NCI-H82 treated with DMSO at 0.1 percent for 48 hours (cell line): ENCODE data around the gene SSH2.
"Not testable (repeated sequence)": the region's sequence is repeated elsewhere in the genome, so short reads cannot be mapped to it uniquely, and the experiment has no call there.

Source experiments
- DNase-seq: peaks from one replicate; lab custom pipeline; 2025; ENCODE audit not compliant: unreplicated experiment; lab: John Stamatoyannopoulos, UW

The SSH2 gene

DNA sequence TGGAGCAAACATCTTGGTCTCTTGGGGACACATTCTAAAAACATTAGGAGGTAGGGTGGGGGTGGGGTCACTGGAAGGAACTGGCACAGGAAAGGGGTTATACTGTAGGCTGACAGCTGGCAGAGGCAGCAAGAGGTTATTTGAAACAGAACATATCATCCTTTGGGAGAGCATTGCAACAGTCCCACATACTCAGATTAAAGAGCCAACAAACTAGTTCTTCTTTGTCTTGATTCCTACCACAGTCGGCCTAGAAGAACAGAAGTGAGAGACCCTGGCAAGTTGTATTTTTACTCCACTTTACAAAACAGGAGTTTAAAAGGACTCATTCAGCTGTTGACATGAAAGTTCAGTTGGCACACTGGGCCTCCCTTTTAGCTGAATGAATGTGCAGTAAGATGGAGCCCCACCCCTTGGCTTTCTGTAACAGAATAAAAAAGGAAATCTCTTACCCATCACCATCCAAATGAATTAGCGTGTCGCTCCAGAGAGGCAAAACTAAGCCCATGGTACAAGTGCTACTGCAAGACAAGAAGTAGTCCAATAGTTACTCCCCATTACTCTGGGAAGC is 252.7 kb downstream of the SSH2 start:
- no peak for DNase-seq

DNA sequence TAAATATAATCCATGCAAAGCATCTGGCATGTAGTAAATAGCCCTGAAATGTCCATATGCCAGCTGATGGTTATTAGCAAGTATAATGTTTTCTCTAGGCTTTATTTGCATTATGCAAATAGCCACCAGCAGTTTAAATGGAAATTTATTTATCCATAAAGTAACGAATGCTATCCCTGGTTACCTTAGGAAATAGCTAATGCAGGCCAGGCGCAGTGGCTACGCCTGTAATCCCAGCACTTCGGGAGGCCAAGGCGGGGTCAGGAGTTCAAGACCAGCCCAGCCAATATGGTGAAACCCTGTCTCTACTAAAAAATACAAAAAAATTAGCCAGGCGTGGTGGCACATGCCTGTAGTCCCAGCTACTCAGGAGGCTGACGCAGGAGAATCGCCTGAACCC is 254.1 kb downstream of the SSH2 start:
- DNase-seq = not testable (repeated sequence)

DNA sequence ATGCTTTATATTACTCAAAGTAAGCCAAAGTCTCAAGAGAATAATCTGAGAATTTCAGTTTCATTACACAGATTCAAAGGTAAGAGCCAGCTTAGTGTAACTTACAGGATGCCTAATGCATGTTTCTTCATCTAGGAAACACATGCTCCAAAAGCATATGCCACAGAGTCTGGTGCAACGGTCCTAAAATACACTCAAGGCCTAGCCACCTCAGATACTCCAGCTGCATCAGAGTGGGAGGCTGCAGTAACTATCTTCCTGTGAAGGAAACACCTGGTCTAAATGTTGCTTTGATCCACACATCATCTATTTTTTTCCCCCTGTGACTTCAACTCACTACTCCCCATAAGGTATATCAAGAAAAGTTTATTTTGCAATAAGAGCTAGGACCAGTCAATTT is 255.7 kb downstream of the SSH2 start:
- DNase-seq = no peak

DNA sequence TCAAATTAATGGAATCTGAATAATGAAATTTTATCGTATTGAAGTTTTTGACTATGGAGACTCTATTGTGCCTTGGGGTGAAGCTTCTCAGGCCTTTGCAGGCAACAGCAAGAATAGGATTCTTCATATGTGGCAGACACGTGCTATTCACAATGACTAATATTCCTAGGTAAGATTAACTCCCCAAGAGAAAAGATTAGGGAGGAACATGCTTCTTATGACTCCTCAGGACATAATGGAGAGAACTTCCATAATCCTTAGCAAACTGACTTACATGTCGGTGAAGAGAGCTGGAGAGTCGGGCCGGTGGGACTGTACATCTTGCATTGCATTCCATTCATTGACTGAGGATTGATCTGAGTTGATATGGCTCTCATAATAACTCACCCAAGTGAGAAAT is 258.4 kb downstream of the SSH2 start:
- DNase-seq = no peak

DNA sequence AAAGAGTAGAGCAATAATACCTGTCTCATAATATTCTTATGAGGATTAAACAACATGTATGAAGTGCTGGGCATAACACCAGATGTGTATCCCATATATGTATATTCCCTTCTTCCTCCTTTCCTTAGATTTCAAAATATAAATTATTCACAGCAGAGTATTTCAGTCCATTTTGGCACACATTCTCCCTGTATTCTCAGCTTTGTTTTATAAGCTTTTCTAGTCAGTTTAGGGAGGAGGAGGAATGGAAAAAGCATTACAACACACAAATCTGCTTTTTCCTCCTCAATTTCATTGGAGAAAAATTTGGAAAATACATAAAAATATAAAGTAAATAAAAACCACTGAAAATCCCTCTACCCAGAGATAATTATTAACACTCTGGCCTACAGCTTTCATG is 260.8 kb downstream of the SSH2 start:
- DNase-seq = no peak

- no peak for DNase-seq
Measured at GRCh38 chr17:29667969-29668368, 262.1 kb downstream of the SSH2 start.

- no peak for DNase-seq
Measured at GRCh38 chr17:29665481-29665810, 264.6 kb downstream of the SSH2 start.

DNA sequence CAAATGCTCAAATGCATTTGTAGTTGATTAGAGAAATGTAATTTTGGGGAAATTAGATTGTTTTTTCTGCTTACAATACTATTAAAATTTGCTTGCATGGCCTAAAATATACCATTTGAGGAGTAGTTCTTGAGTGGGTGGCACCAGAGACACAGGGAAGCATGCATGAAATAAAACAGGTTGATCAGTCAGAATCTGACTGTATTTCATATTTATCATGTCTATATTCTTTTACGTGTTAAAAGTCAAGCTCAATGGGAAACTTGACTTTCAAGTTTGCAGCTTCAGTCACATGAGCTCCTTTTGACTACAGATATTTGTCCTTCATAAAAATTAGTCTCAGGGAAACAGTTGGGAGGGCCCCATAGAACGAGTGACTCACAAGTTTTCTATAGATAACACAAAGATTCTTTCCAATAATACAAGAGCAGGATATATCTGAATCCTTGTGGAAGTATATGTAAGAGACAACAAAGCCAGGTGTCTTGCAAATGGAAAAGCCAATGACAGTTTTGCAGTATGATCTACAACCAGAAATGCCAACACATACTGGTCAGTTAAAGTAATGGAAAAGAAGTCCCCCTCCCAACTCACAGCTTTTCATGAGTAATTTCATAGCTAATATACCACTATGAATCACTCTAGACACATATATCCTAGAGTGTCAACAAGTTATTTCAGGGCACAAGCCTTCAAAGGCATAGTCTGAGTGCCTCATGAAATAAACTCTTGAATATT is 265.1 kb downstream of the SSH2 start:
- DNase-seq = no peak

- DNase-seq = no peak
Measured at GRCh38 chr17:29663155-29663554, 266.9 kb downstream of the SSH2 start.

DNA sequence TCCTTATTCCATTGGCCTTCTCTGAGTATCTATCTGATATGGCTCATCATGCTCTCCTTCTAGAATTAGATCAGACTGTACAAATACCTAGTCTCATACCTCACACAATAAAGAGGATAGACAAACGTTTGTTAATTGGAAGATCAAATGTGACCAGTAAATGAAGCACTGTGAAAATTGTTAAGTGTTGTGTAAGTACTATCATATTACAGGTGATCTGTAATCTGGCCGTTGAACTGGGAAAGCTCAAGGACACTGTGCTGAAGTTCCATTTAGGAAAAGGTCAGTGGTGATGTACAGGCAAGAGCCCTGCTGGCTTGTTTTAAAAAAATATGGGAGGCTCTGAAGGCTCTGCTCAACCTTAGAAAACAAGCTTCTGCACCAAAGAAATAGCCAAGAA is 268.8 kb downstream of the SSH2 start:
- DNase-seq = no peak

DNA sequence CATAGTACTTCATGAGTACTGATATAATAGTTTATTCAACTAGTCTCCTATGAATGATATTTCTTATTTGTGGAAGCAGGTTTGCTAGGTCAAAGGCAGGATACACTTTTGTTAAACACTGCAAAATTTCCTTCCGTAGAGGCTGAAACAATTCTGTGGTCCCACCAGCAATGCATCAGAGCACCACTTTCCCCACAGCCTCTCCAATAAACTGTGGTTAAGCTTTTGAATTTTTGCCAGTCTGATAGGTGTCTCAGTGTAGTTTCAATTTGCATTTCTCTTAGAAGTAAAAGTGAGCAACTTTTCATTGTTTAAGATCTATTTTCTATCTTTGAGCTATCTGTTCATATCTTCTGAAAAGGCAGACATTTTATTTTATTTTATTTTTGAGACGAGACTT is 270.9 kb downstream of the SSH2 start:
- DNase-seq = no peak

GRCh38 chr17:29655323-29655722 is 274.7 kb downstream of the SSH2 start:
- no peak for DNase-seq

DNA sequence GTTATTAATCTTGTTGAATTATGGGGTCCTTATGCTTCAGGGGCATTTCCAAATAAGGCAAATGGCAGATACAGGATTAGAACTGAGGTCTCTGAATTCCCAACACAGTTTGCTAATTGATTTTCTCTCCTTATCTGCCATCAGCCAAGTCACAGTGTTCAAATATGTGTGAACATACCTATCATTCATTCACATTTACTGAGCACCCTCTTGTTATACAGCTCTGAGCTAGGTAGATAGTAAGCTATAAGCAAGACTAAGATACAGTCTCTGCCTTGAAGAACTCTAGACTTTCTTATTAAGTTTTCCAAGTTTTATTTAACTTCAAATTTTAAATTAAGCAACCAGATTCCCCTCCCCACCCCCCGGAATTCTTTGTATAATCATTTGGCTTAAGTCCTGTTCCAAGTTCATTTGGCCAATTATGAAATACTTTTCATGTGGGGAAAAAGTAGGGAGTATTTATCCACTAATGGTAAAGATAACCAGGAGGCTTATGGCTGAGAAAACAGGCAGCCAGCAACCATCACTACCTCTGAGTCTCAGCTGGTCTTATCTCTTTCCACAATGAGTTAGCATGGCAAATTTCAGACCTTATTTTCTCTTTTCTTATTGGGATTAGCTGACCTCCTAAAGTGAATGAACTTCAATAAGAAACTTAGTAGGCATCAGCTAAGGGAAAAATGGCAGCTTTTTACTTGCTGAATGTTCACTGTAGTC is 275.9 kb downstream of the SSH2 start:
- DNase-seq = no peak

DNA sequence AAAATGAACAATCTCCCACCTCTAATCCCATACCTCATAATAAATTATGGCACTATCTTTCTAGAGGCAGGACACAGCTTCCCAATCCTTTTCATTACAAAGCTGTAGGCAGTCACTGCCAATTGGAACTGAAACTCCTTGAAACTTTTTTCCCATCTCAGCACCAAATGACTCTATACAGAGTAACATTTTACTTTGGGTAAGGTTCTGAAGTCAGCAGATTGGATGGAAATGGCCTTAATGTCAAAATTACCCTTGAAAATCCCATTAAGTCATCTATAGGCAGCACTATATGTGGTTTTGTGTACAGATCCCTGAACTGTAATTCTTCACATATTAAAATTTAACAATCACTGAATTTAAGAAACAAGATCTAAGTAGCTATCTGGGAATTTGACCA is 277.1 kb downstream of the SSH2 start:
- no peak for DNase-seq

DNA sequence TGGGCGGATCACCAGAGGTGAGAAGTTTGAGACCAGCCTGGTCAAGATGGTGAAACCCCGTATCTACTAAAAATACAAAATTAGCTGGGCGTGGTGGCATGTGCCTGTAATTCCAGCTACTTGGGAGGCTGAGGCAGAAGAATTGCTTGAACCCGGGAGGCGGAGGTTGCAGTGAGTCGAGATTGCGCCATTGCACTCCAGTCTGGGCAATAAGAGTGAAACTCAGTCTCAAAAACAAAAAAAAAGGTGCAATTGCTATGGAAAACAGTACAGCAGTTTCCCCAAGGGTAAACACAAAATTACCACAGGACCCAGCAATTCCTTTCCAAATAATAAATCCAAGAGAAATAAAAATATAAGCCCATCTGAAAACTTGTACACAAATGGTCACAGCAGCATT is 278.1 kb downstream of the SSH2 start:
- DNase-seq = not testable (repeated sequence)

- no peak for DNase-seq
Measured at GRCh38 chr17:29650396-29650795, 279.6 kb downstream of the SSH2 start.

- no peak for DNase-seq
Measured at GRCh38 chr17:29649359-29649758, 280.7 kb downstream of the SSH2 start.

GRCh38 chr17:29648005-29648404 is 282.0 kb downstream of the SSH2 start:
- DNase-seq = no peak

- no peak for DNase-seq
Measured at GRCh38 chr17:29645515-29646051, 284.4 kb downstream of the SSH2 start.

- no peak for DNase-seq
Measured at GRCh38 chr17:29643817-29644160, 286.2 kb downstream of the SSH2 start.

DNA sequence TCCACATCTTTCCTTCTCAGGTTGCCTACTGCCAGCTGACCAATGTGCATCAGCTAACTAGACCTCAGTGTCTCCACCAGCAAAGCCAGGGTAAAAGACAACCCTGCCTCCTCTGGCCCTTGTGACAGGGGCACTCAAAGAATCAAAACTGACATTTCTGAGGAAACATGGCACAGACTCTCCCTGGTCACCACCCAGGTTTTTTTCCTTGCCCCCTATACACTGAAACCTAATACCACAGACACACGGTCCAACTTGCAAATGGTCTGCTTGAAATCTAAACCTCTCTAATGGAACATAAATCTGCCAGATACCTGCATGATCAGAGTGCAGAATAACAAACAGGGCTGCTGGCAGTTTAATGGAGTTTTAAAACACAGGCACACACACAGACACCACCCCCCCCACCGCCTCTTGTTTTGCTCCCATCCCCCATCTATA is 287.8 kb downstream of the SSH2 start:
- DNase-seq = peak; percentile 63

DNA sequence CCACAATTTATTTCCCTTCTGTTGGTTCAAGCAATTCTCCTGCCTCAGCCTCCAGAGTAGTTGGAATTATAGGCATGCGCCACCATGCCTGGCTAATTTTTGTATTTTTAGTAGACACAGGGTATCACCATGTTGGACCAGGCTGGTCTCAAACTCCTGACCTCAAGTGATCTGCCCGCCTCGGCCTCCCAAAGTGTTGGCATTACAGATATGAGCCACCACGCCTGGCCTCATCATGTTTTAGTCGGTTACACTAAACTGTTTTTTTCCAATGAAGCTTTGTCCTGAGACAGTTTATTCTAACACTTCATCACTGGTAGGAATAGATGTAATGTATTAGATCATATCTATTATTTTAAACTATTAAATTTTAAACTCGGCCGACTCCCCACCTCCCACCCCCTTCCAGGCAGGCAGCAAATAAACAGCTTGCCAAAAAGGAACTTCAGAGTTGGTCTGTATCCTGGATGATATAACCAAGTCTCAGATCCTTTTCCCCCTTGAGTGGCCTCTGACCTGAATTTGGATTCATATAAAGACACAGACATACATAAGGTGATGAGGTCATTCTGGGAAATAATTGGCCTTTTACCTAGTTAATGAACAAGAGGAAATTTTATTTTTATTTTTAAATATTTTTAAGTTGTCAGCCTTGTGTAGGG is 288.9 kb downstream of the SSH2 start:
- DNase-seq = no peak
